GM18517 (cell line): ENCODE measurements around the gene OR9Q1.

Experiments
- ATAC-seq: cut with Tn5 transposase; IDR thresholded peaks from one replicate; pipeline ENCODE4 v1.9.1; 2021; ENCODE audit warnings: mild to moderate bottlenecking, moderate library complexity; ENCODE audit not compliant: unreplicated experiment

Gene OR9Q1

GRCh38 chr11:58222721-58223120, 199.0 kb downstream of the OR9Q1 start:
- no peak for ATAC-seq

GRCh38 chr11:58227956-58228615, 204.4 kb downstream of the OR9Q1 start:
- ATAC-seq: no peak
